SU-DHL-6 (cell line): ENCODE measurements around the gene RNF135.

ENCODE experiments used
- H2AFZ ChIP-seq: fragments of 200-600 bp; sonication (generic); 2 replicates; pipeline ENCODE4 v1.6.1; 2014; ENCODE audit warnings: low read depth, mild to moderate bottlenecking, moderate library complexity, mixed read lengths, antibody characterized with exemption, low read length; ENCODE audit not compliant: severe bottlenecking
- H3F3A ChIP-seq: fragments of 200-600 bp; shearing (Covaris generic); 2 replicates; pipeline ENCODE4 v1.6.0; 2016; ENCODE audit warnings: antibody characterized with exemption, mild to moderate bottlenecking; ENCODE audit not compliant: insufficient read depth
- H3K27ac ChIP-seq: fragments of 200-600 bp; sonication (generic); 2 replicates; pipeline ENCODE4 v1.5.1; 2016; ENCODE audit warnings: low read depth, mild to moderate bottlenecking, low read length, moderate library complexity, mixed read lengths
- H3K27me3 ChIP-seq: fragments of 200-600 bp; sonication (generic), shearing (Covaris generic); 2 replicates; pipeline ENCODE4 v1.6.0; 2014; ENCODE audit warnings: mild to moderate bottlenecking, low read length
- H3K36me3 ChIP-seq: fragments of 200-600 bp; sonication (generic); 2 replicates; pipeline ENCODE4 v1.6.1; 2014; ENCODE audit warnings: mild to moderate bottlenecking, low read length, mixed read lengths
- H3K4me2 ChIP-seq: fragments of 300-600, 200-600 bp; shearing (Covaris generic), sonication (generic); 2 replicates; pipeline ENCODE4 v1.6.0; 2014; ENCODE audit warnings: low read length, low read depth, mild to moderate bottlenecking; ENCODE audit not compliant: poor library complexity, severe bottlenecking
- H3K4me3 ChIP-seq: fragments of 200-600 bp; sonication (generic); 2 replicates; pipeline ENCODE4 v1.5.1; 2014; ENCODE audit warnings: antibody characterized with exemption, low read length, mild to moderate bottlenecking, mixed read lengths; ENCODE audit not compliant: insufficient read depth, poor library complexity, severe bottlenecking
- H3K79me2 ChIP-seq: fragments of 200-600 bp; sonication (generic); 2 replicates; pipeline ENCODE4 v1.6.1; 2014; ENCODE audit warnings: mild to moderate bottlenecking, low read length, moderate library complexity; ENCODE audit not compliant: insufficient read depth
- H3K9ac ChIP-seq: fragments of 200-600 bp; sonication (generic); 2 replicates; pipeline ENCODE4 v1.7.0; 2014; ENCODE audit warnings: mild to moderate bottlenecking, low read length
- H3K9me2 ChIP-seq: fragments of 200-600 bp; sonication (generic); replicated peaks from 2 replicates; pipeline ENCODE4 v1.6.1; 2014; ENCODE audit warnings: low read length; ENCODE audit not compliant: insufficient read depth
- H3K9me3 ChIP-seq: fragments of 200-600 bp; sonication (generic); 2 replicates; pipeline ENCODE4 v1.6.1; 2014; ENCODE audit warnings: low read length, mixed read lengths; ENCODE audit not compliant: insufficient read depth
- H4K20me1 ChIP-seq: fragments of 200-600 bp; sonication (generic); 2 replicates; pipeline ENCODE4 v1.6.1; 2014; ENCODE audit warnings: low read depth, mild to moderate bottlenecking, antibody characterized with exemption, low read length, moderate library complexity, mixed read lengths
- CTCF ChIP-seq: fragments of 200-600 bp; sonication (generic); IDR thresholded peaks from one replicate; pipeline ENCODE4 v1.5.1; 2017; ENCODE audit warnings: antibody characterized with exemption, mild to moderate bottlenecking, low read length, moderate library complexity; ENCODE audit not compliant: insufficient read depth, poor library complexity, severe bottlenecking
- EZH2phosphoT487 ChIP-seq: fragments of 200-600 bp; sonication (generic), shearing (Covaris generic); conservative IDR thresholded peaks from 2 replicates; pipeline ENCODE4 v1.6.1; 2018; ENCODE audit warnings: mild to moderate bottlenecking, antibody characterized with exemption, low read length, moderate library complexity, mixed read lengths

RNF135 gene

DNA sequence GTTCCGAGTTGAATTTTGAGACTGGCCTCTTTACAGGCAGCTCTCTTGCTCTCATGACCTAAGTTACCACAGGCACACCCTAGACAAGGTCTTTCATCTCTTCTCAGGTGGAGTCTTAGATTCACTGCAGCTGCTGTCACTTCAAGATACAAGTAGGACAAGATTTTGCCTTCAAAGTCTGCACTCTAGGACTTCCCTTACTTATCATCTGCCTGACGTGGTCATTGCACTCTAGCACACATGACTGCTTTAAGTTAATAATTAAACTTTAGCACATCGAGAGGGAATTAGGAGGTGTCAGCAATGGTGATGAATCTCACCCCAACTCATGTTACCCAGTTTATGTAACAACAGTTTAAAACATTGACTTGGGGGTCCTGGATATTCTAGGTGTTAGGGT lies 25.6 kb downstream of the RNF135 start:
- no peak for TF ChIP-seq CTCF
- no peak for TF ChIP-seq EZH2phosphoT487
- H3K27ac ChIP-seq, result no peak overlapping the region
- H3K4me3 ChIP-seq, result no peak overlapping the region
- no peaks in the 10 kb centered on the region for H3K79me2 ChIP-seq
- H2AFZ ChIP-seq, result no peak overlapping the region
- H3K4me2 ChIP-seq, result no peak overlapping the region
- peaks cover 6% of the 10 kb centered on the region; the same call in 1 of the 2 replicates for H3K36me3 ChIP-seq
- no peaks in the 10 kb centered on the region for H3K27me3 ChIP-seq
- H3K9ac ChIP-seq, result no peak overlapping the region
- H3K9me2 ChIP-seq, result no peaks in the 10 kb centered on the region
- no peaks in the 10 kb centered on the region for H4K20me1 ChIP-seq
- no peaks in the 10 kb centered on the region for H3K9me3 ChIP-seq
- H3F3A ChIP-seq, result no peaks in the 10 kb centered on the region

DNA sequence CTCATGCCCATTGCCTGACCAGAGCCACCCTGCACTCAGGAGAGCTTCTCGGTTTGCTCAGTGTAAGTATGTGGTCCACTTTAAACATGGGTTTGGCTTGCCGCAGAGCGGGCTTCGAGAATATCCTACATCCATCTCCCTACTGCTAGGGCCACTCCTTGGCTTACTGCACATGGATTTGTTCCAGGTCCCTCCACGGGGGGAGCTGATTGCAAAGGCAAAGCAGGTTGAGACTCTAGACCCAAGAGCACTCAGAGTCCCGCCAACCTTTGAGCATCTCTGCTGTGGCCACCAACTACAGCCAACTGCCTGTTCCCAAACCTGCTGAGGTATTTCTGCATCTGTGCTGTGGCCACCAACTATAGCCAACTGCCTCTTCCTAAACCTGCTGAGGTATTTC lies 26.4 kb downstream of the RNF135 start:
- H3F3A ChIP-seq, result no peaks in the 10 kb centered on the region
- H3K4me2 ChIP-seq, result no peak overlapping the region
- H3K9me2 ChIP-seq, result no peaks in the 10 kb centered on the region
- H3K27me3 ChIP-seq, result no peaks in the 10 kb centered on the region
- H3K36me3 ChIP-seq, result peaks cover 6% of the 10 kb centered on the region; the same call in 1 of the 2 replicates
- no peak overlapping the region for H2AFZ ChIP-seq
- no peak overlapping the region for H3K4me3 ChIP-seq
- TF ChIP-seq EZH2phosphoT487 (no peak), CTCF (no peak)
- no peaks in the 10 kb centered on the region for H3K9me3 ChIP-seq
- H4K20me1 ChIP-seq, result no peaks in the 10 kb centered on the region
- no peak overlapping the region for H3K27ac ChIP-seq
- no peak overlapping the region for H3K9ac ChIP-seq
- no peaks in the 10 kb centered on the region for H3K79me2 ChIP-seq

- no peaks in the 10 kb centered on the region for H3K79me2 ChIP-seq
Observed at GRCh38 chr17:30997842-30998241, 27.0 kb downstream of the RNF135 start.

More at GRCh38 chr17:30997842-30998241, 27.0 kb downstream of the RNF135 start:
- H3K9ac ChIP-seq, result no peak overlapping the region
- no peak for TF ChIP-seq EZH2phosphoT487
- no peak for TF ChIP-seq CTCF
- no peaks in the 10 kb centered on the region for H3K27me3 ChIP-seq
- H2AFZ ChIP-seq, result no peak overlapping the region
- H3K36me3 ChIP-seq, result peaks cover 6% of the 10 kb centered on the region; the same call in 1 of the 2 replicates
- H3F3A ChIP-seq, result no peaks in the 10 kb centered on the region
- H4K20me1 ChIP-seq, result no peaks in the 10 kb centered on the region
- no peak overlapping the region for H3K4me2 ChIP-seq
- H3K9me3 ChIP-seq, result no peaks in the 10 kb centered on the region
- H3K9me2 ChIP-seq, result no peaks in the 10 kb centered on the region
- H3K4me3 ChIP-seq, result no peak overlapping the region
- H3K27ac ChIP-seq, result no peak overlapping the region
